Fibroblast of lung (primary cell): ENCODE data around the gene GLTPD2. TPM values are rescaled to one million over a fixed set of nuclear protein-coding genes. Genes with fewer than 3 reads are reported as not detected.
A peak's percentile ranks its signal among the peaks of the same experiment; 100 is the strongest.

Experiments
- DNase-seq, 2 donors: peaks; one replicate each; pipeline versions ENCODE4 v3.0.0 to v3.0.0-alpha.2; 2010; ENCODE audit warnings: low read depth in 2 of 2
- H2AFZ ChIP-seq: 2 replicates; pipeline ENCODE4 v1.5.1; 2012; ENCODE audit warnings: low read length, control low read depth, inconsistent platforms
- H3K27ac ChIP-seq: 2 replicates; pipeline ENCODE4 v1.5.1; 2011; ENCODE audit warnings: low read length, control low read depth; ENCODE audit not compliant: insufficient read depth
- H3K27me3 ChIP-seq: 2 replicates; pipeline ENCODE4 v1.5.1; 2011; ENCODE audit warnings: mild to moderate bottlenecking, low read length; ENCODE audit not compliant: control insufficient read depth, insufficient read depth
- H3K36me3 ChIP-seq: 2 replicates; pipeline ENCODE4 v1.5.1; 2011; ENCODE audit warnings: low read length; ENCODE audit not compliant: control insufficient read depth, insufficient read depth
- H3K4me1 ChIP-seq: 2 replicates; pipeline ENCODE4 v1.5.1; 2011; ENCODE audit warnings: low read length; ENCODE audit not compliant: control insufficient read depth, insufficient read depth; ENCODE audit errors: extremely low read depth
- H3K4me2 ChIP-seq: 2 replicates; pipeline ENCODE4 v1.5.1; 2011; ENCODE audit warnings: low read length, control low read depth; ENCODE audit not compliant: insufficient read depth; ENCODE audit errors: extremely low read depth
- H3K4me3 ChIP-seq, 4 experiments: fragments of 200-600 bp in 1 of 4; sonication (generic) in 1 of 4; replicated peaks in 1 of 4; 2 replicates each; pipeline ENCODE4 v1.5.1; 2011 to 2016; ENCODE audit warnings: low read length in 4 of 4, low read depth in 3 of 4, mild to moderate bottlenecking in 3 of 4, control low read depth in 2 of 4, inconsistent platforms in 1 of 4, mixed read lengths in 1 of 4; ENCODE audit not compliant: insufficient read depth in 1 of 4; ENCODE audit errors: control extremely low read depth in 1 of 4
- H3K79me2 ChIP-seq: 2 replicates; pipeline ENCODE4 v1.5.1; 2012; ENCODE audit warnings: mild to moderate bottlenecking, low read length, inconsistent platforms; ENCODE audit not compliant: control insufficient read depth, insufficient read depth
- H3K9ac ChIP-seq: 2 replicates; pipeline ENCODE4 v1.5.1; 2011; ENCODE audit warnings: mild to moderate bottlenecking, low read length, control low read depth; ENCODE audit not compliant: insufficient read depth
- H3K9me3 ChIP-seq: 2 replicates; pipeline ENCODE4 v1.5.1; 2012; ENCODE audit warnings: low read depth, low read length; ENCODE audit not compliant: control insufficient read depth, insufficient read depth
- H4K20me1 ChIP-seq: 2 replicates; pipeline ENCODE4 v1.5.1; 2011; ENCODE audit warnings: low read length; ENCODE audit not compliant: control insufficient read depth, insufficient read depth; ENCODE audit errors: extremely low read depth
- CTCF ChIP-seq, 2 donors: IDR thresholded peaks in 1 of 2; conservative IDR thresholded peaks in 1 of 2; 1 replicate in 1 of 2; 2 replicates in 1 of 2; pipeline ENCODE4 v1.5.1; 2011 to 2012; ENCODE audit warnings: low read length in 2 of 2, control low read depth in 1 of 2, inconsistent platforms in 1 of 2, low read depth in 1 of 2, mild to moderate bottlenecking in 1 of 2
- EZH2 ChIP-seq: IDR thresholded peaks from 2 replicates; pipeline ENCODE4 v1.5.1; 2012; ENCODE audit warnings: low read length, control low read depth, mild to moderate bottlenecking; ENCODE audit errors: missing control alignments
- polyA plus RNA-seq, 2 donors: library from polyadenylated mRNA; depleted of rRNA in 1 of 2; stranded (reverse) in 1 of 2; unstranded in 1 of 2; fragments of >200 nt; gene quantifications; 2 replicates each; pipeline ENCODE4 v1.2.1, GENCODE V29; 2011 to 2012; ENCODE audit warnings: missing spikeins in 1 of 2
- total RNA-seq: library from RNA; depleted of rRNA; stranded (reverse); fragments of >200 nt; gene quantifications from 2 replicates; pipeline ENCODE4 v1.2.1, GENCODE V29; 2014

Gene GLTPD2
- total and polyA plus RNA-seq, 2 donors (not counting 1 experiment from before 2014, with no cell fraction given) = not detected

DNA sequence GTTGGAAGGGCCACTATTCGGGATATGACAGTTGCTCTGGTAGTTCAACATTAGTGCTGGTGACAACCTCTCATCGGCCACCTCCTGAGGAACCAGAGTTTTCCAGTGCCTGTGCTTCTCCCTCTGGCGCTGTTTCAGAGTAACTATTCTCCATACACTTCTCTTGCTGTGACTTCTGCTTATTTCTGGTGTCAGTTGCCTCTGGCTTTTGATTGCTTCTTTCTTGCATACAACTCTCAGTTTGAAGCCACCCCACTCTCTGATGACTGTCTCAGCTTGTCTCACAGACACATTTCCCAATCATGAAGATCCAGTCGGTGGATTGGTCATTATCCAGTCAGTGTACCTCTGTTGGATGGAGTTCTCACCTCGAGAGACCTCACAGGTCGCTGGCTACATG is 20.5 kb upstream of the GLTPD2 start:
- DNase-seq = no peak
- Histone ChIP-seq H2AFZ (no peak overlapping the region), H3K4me1 (no peaks in the 10 kb centered on the region)

GRCh38 chr17:4769628-4770027 is 19.1 kb upstream of the GLTPD2 start:
- H3K27ac ChIP-seq = no peak overlapping the region
- H3K36me3 ChIP-seq = no peaks in the 10 kb centered on the region
- H3K4me2 ChIP-seq = no peak overlapping the region
- no peaks in the 10 kb centered on the region for H3K9me3 ChIP-seq
- TF ChIP-seq EZH2 (no peak), CTCF (conservative IDR thresholded peaks at IDR 0.05 in 1 of 2, IDR thresholded peaks at IDR 0.05 in 1 of 2; ENCODE audit: low read depth in 1 of 2, low read length in 2 of 2) (no peak)
- no peak overlapping the region for H2AFZ ChIP-seq
- no peak overlapping the region for H3K9ac ChIP-seq
- H3K4me1 ChIP-seq = no peaks in the 10 kb centered on the region
- no peaks in the 10 kb centered on the region for H3K79me2 ChIP-seq
- H3K4me3 ChIP-seq = no peak overlapping the region
- H4K20me1 ChIP-seq = no peaks in the 10 kb centered on the region
- peak in 1 of 2 donors; percentile 31 for DNase-seq
- peaks cover 12% of the 10 kb centered on the region for H3K27me3 ChIP-seq

More for the DNA sequence above, 20.5 kb upstream of the GLTPD2 start:
- Histone ChIP-seq H3K79me2 (no peaks in the 10 kb centered on the region), H3K36me3 (no peaks in the 10 kb centered on the region), H4K20me1 (no peaks in the 10 kb centered on the region), H3K9ac (no peak overlapping the region), H3K4me2 (no peak overlapping the region), H3K4me3 (no peak overlapping the region), H3K27me3 (peaks cover 6% of the 10 kb centered on the region), H3K27ac (no peak overlapping the region), H3K9me3 (no peaks in the 10 kb centered on the region)
- no peak for TF ChIP-seq EZH2

DNA sequence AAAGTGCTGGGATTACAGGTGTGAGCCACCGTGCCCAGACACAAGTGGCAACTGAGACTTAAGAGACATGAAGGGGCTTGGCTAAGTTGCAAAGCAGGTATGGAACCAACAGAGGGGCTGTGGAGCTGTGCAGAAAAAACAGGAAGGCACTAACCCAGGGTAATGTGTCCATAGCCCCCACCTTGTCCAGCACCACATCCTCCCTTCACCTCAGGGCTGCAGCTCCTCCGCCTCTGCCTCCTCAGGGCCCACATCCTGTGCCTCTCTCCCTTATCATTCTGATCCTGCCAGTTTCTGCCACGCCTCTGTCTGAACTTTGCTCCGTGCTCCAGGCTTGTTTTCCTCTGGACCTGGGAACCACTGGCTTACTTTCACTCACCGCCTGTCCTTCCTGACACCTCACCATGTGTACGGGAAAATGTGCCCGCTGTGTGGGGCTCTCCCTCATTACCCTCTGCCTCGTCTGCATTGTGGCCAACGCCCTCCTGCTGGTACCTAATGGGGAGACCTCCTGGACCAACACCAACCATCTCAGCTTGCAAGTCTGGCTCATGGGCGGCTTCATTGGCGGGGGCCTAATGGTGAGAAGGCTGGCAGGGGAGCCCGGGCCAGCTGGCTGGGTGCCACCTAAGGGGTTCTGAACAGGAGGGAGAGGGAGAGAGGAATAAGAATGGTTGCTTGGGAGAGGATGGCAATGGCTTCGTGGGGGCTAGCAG is 17.1 kb upstream of the GLTPD2 start, which contains the start of gene TM4SF5:
TM4SF5 (plus strand) TSS at position 368 of the 716 bp plus-strand sequence; CDS start at position 405, 37 bp downstream.
- Histone ChIP-seq H3K9ac (no peak within 1 kb of the TSS), H2AFZ (no peak within 1 kb of the TSS), H3K4me2 (no peak within 1 kb of the TSS), H3K79me2 (no peaks in the 10 kb centered on the region), H3K27me3 (peaks cover 12% of the 10 kb centered on the region), H3K9me3 (no peaks in the 10 kb centered on the region), H3K27ac (no peak within 1 kb of the TSS), H4K20me1 (no peaks in the 10 kb centered on the region), H3K4me3 (no peak within 1 kb of the TSS), H3K36me3 (no peaks in the 10 kb centered on the region), H3K4me1 (no peaks in the 10 kb centered on the region)
- TF ChIP-seq CTCF (conservative IDR thresholded peaks at IDR 0.05 in 1 of 2, IDR thresholded peaks at IDR 0.05 in 1 of 2; ENCODE audit: low read depth in 1 of 2, low read length in 2 of 2) = no peak
- TF ChIP-seq EZH2 = no peak
- DNase-seq = no peak
